HL-60/S4 treated with phorbol 12-myristate 13-acetate at 8.2 ng/mL for 4 days and 3 days (cell line): ENCODE data around the gene ZFYVE26.

ENCODE experiments used
- in situ Hi-C: fragments of 300-500 bp; cut with MboI; formaldehyde crosslinking; loops from 2 replicates; pipeline ENCODE4 v1.15.0; 2022; ENCODE audit warnings: low sequenced_read_pairs

Gene ZFYVE26

GRCh38 chr14:67817750-67818438 is 1.5 kb upstream of the ZFYVE26 start:
- in situ Hi-C loops: no loop called here

GRCh38 chr14:67815573-67816225 is 691 bp downstream of the ZFYVE26 start:
- in situ Hi-C loops: no loop called here

GRCh38 chr14:67814821-67815220 is 1.6 kb downstream of the ZFYVE26 start:
- in situ Hi-C loops: no loop called here

GRCh38 chr14:67806246-67806645 is 10.1 kb downstream of the ZFYVE26 start:
- in situ Hi-C loops: no loop called here

GRCh38 chr14:67800743-67801142 is 15.6 kb downstream of the ZFYVE26 start:
- in situ Hi-C loops: no loop called here

- in situ Hi-C loops: no loop called here
Observed at GRCh38 chr14:67798731-67799130, 17.7 kb downstream of the ZFYVE26 start.

- in situ Hi-C loops: no loop called here
Observed at GRCh38 chr14:67787673-67788072, 28.7 kb downstream of the ZFYVE26 start.

GRCh38 chr14:67785270-67786109 is 30.9 kb downstream of the ZFYVE26 start:
- in situ Hi-C loops: no loop called here

- in situ Hi-C loops: no loop called here
Observed at GRCh38 chr14:67784244-67784823, 32.1 kb downstream of the ZFYVE26 start.

- in situ Hi-C loops: no loop called here
Observed at GRCh38 chr14:67782090-67782489, 34.3 kb downstream of the ZFYVE26 start.

GRCh38 chr14:67778792-67779191 is 37.6 kb downstream of the ZFYVE26 start:
- in situ Hi-C loops: no loop called here

GRCh38 chr14:67776653-67777322 is 39.6 kb downstream of the ZFYVE26 start:
- in situ Hi-C loops: no loop called here

- in situ Hi-C loops: no loop called here
Observed at GRCh38 chr14:67773844-67774377, 42.5 kb downstream of the ZFYVE26 start.

- in situ Hi-C loops: no loop called here
Observed at GRCh38 chr14:67768219-67768618, 48.2 kb downstream of the ZFYVE26 start.

- in situ Hi-C loops: no loop called here
Observed at GRCh38 chr14:67766035-67766680, 50.2 kb downstream of the ZFYVE26 start.

- in situ Hi-C loops: no loop called here
Observed at GRCh38 chr14:67765192-67765834, 51.1 kb downstream of the ZFYVE26 start.

GRCh38 chr14:67764496-67764895 is 51.9 kb downstream of the ZFYVE26 start:
- in situ Hi-C loops: no loop called here

- in situ Hi-C loops: no loop called here
Observed at GRCh38 chr14:67763158-67763822, 53.1 kb downstream of the ZFYVE26 start.

- in situ Hi-C loops: no loop called here
Observed at GRCh38 chr14:67762051-67762450, 54.3 kb downstream of the ZFYVE26 start.
